Muscle layer of colon (tissue), 2 donors: ENCODE measurements around the gene TMEM82.

Source experiments
- H3K27ac ChIP-seq: one replicate; pipeline ENCODE4 v1.7.0; 2013; ENCODE audit warnings: low read depth, mild to moderate bottlenecking, low read length, moderate library complexity
- H3K27me3 ChIP-seq, 2 donors: one replicate each; pipeline ENCODE4 v1.7.0; 2013; ENCODE audit warnings: low read length in 2 of 2, mild to moderate bottlenecking in 2 of 2; ENCODE audit not compliant: insufficient read depth in 2 of 2, control insufficient read depth in 1 of 2
- H3K36me3 ChIP-seq: one replicate; pipeline ENCODE4 v1.7.0; 2013; ENCODE audit warnings: mild to moderate bottlenecking, low read length; ENCODE audit not compliant: insufficient read depth
- H3K4me1 ChIP-seq: one replicate; pipeline ENCODE4 v1.7.0; 2013; ENCODE audit warnings: mild to moderate bottlenecking, low read length; ENCODE audit not compliant: insufficient read depth
- H3K4me3 ChIP-seq, 2 donors: one replicate each; pipeline ENCODE4 v1.7.0; 2013; ENCODE audit warnings: low read length in 2 of 2, low read depth in 1 of 2, mild to moderate bottlenecking in 1 of 2, moderate library complexity in 1 of 2
- H3K9ac ChIP-seq: one replicate; pipeline ENCODE4 v1.7.0; 2013; ENCODE audit warnings: low read length
- H3K9me3 ChIP-seq: one replicate; pipeline ENCODE4 v1.7.0; 2013; ENCODE audit warnings: mild to moderate bottlenecking, low read length
- donor health status: abdominal sarcoma.
- donor health status: Adenocarcinoma of cecum.

TMEM82 gene

DNA sequence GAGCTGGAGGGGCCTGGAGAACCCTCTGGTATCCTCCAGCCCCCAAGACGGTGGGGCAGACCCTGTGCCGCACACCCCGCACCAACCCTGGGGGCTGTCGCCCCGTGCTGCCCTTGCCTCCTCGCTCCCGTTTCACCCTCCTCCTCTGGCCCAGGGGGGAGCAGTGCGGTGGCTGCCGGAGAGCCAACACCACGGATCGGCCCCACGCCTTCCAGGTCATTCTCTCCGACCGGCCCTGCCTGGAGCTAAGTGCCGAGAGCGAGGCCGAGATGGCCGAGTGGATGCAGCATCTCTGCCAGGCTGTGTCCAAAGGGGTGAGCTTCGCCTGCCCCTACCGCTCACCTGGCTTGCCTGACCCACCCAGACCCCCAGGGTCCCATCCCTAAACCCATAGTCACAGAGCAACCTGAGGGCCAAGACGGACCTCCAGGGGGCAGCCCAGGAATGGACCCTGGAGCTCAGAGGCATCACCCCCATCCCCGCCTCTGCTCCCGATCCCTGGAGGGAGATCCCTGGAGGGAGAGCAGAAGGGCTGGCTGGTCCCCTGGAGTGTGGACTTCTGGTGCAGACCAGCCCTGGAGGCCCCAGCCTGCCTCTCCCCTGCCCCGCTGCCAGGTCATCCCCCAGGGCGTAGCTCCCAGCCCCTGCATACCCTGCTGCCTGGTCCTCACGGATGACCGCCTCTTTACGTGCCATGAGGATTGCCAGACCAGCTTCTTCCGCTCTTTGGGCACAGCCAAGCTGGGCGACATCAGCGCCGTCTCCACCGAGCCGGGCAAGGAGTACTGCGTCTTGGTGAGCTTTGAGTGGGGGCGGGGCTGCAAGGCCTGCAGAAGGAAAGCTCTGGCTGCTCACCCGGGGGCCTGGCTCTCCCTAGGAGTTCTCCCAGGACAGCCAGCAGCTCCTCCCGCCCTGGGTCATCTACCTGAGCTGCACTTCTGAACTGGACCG, 10.3 kb upstream of the TMEM82 start:
- Histone ChIP-seq H3K27me3 (no peaks in the 10 kb centered on the region), H3K9ac (no peak overlapping the region), H3K9me3 (no peaks in the 10 kb centered on the region), H3K27ac (no peak overlapping the region), H3K4me1 (peaks cover 11% of the 10 kb centered on the region), H3K4me3 (no peak overlapping the region), H3K36me3 (peaks cover 73% of the 10 kb centered on the region)

DNA sequence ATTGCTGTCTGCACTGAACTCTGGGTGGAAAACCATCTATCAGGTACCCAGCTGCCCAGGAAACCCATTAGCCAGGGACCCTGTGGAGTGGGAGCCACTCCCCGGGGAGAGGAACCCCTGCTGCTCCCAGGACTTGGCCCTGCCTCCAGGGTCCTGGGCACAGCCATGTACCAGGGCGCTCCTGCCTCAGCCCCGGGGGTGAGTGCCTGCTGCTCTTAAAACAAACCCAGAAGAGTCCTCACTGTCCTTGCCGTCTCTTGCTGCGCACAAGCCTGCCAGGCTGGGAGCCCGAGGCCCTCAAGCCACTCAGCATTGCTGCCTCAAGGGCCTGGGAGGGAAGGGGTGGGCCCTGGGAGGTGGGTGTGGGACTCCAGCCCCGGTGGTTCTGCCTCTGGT, 9.6 kb upstream of the TMEM82 start:
- Histone ChIP-seq H3K9me3 (no peaks in the 10 kb centered on the region), H3K27ac (no peak overlapping the region), H3K27me3 (no peaks in the 10 kb centered on the region), H3K9ac (no peak overlapping the region), H3K4me1 (peaks cover 11% of the 10 kb centered on the region), H3K36me3 (peaks cover 66% of the 10 kb centered on the region), H3K4me3 (no peak overlapping the region)

DNA sequence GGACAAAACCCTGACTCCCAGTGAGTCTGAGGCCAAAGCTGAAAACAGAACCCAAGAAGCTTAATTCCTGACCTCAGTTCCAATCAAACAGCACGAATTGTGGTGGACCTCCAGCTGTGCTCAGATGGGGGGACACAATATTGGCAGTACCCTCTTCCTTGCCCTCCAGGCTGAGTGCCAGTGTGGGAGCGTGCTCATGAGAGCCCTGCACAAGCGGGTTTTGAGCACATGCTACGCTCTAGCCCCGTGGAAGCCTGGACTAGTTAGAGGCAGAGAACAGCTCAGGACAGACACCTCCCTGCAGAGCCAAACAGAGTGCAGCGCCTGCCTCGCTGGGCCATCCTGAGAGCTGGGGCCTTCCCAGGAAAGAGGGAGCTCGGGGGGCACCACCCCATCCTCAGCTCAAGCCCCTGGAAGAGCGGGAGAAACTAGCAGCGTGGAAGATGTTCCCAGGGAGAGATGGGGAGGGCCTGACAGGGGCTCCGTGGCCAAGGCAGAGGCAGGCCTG, 9.0 kb upstream of the TMEM82 start:
- no peaks in the 10 kb centered on the region for H3K27me3 ChIP-seq
- H3K27ac ChIP-seq = no peak overlapping the region
- peaks cover 60% of the 10 kb centered on the region for H3K36me3 ChIP-seq
- no peaks in the 10 kb centered on the region for H3K9me3 ChIP-seq
- H3K4me3 ChIP-seq = no peak overlapping the region
- H3K4me1 ChIP-seq = peaks cover 11% of the 10 kb centered on the region
- no peak overlapping the region for H3K9ac ChIP-seq

DNA sequence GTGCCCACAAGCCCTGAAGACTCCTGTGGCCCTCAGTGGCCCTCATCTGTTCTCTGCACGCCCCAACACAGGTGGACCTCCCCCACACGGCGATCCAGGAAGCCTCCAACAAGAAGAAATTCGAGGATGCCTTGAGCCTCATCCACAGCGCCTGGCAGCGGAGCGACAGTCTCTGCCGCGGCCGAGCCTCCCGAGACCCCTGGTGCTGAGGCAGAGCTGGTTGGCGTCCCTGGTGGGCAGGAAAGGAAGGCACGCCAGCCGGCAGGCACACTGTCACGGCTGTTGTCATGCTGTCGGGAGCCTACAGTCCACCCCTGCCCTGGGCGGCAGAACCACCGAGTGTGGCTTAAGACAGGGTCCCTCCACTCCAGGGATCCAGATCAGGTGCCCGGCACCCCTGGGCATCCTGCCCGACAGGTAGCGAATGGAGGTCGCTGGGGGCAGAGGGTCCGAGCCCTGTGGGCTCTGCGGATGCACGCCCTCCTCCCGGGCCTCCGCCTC, 8.5 kb upstream of the TMEM82 start:
- H3K36me3 ChIP-seq = peaks cover 55% of the 10 kb centered on the region
- no peaks in the 10 kb centered on the region for H3K9me3 ChIP-seq
- no peak overlapping the region for H3K27ac ChIP-seq
- H3K4me1 ChIP-seq = peaks cover 11% of the 10 kb centered on the region
- no peak overlapping the region for H3K9ac ChIP-seq
- H3K4me3 ChIP-seq = no peak overlapping the region
- no peaks in the 10 kb centered on the region for H3K27me3 ChIP-seq

DNA sequence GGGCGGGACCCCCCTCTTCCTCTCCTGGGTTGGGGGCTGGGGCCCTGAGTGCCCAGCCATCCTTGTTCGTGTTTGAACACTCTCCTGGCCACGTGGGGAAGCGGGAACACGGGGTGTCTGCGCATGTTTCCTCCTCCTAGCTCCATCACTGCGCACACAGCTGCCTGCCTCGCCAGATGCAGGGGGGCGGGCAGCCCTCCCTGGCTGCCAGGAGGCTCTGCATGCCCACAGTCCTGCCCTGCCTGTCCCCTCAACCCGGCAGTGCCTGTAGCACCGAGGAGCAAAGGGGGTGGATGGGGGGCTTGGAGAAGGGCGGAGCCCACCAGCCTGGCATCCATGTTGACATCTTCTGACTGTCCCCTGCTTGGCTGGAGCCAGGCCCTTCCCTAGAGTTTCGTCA, 8.0 kb upstream of the TMEM82 start:
- H3K36me3 ChIP-seq = peaks cover 50% of the 10 kb centered on the region
- H3K4me3 ChIP-seq = no peak overlapping the region
- no peak overlapping the region for H3K27ac ChIP-seq
- H3K9me3 ChIP-seq = no peaks in the 10 kb centered on the region
- H3K27me3 ChIP-seq = no peaks in the 10 kb centered on the region
- no peak overlapping the region for H3K9ac ChIP-seq
- peaks cover 11% of the 10 kb centered on the region for H3K4me1 ChIP-seq

DNA sequence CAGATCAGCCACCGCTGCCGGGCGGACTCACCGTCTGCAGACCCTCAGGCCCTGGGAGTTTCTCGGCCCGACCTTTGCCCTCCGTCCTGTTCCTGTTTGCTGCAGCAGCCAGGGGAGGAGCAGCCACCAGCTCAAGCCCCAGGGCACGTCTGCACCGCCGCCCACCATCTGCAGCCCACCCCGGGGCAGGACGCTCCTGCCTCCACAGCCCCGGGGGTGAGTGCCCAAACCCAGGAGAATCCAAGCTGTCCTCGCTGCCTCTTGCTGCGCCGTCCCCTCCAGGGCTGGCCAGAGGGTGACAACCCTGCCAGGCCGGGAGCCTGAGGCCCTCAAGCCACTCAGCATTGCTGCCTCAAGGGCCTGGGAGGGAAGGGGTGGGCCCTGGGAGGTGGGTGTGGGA, 7.4 kb upstream of the TMEM82 start:
- H3K4me3 ChIP-seq = no peak overlapping the region
- H3K9me3 ChIP-seq = no peaks in the 10 kb centered on the region
- H3K36me3 ChIP-seq = peaks cover 45% of the 10 kb centered on the region

DNA sequence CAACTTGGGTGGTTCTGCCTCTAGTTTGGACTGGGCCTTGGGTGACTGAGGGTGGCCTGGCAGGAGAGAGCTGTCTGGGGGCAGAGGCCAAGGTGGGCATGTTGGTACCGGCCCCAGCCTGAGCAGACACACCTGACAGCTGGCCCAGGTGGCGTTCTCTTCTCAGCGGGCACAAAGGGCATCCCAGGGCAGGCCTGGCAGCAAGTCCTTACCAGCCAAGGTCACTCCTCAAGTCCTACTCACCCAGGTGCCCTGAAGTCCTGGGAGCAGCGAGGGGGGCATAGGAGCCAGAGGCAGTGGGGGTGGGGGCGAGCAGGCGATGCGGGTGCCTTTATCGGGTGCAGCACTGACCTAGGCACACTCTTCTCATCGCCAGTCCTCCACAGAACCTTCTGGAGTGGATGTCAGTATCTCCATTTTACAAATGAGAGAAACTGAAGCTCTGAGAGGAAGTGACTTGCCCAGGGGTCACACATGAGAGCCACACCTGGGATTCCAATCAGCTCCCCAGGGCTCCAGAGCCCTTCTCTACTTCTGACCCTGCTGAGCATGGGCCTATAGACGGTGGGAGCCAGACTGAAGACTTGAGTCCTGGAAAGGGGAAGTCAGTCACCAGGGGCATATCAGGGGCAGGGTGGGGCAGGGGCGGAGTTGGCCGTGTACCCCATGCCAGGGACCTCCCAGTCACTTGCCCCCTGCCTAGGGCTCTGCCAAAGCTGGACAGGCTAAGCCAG, 6.8 kb upstream of the TMEM82 start:
- no peaks in the 10 kb centered on the region for H3K27me3 ChIP-seq
- H3K27ac ChIP-seq = peak overlapping the region; percentile 34
- H3K9ac ChIP-seq = no peak overlapping the region
- H3K4me1 ChIP-seq = peaks cover 11% of the 10 kb centered on the region
- peaks cover 44% of the 10 kb centered on the region for H3K36me3 ChIP-seq
- H3K9me3 ChIP-seq = no peaks in the 10 kb centered on the region
- no peak overlapping the region for H3K4me3 ChIP-seq

More for the DNA sequence above, 7.4 kb upstream of the TMEM82 start:
- peak overlapping the region; percentile 34 for H3K27ac ChIP-seq
- H3K9ac ChIP-seq = no peak overlapping the region
- H3K27me3 ChIP-seq = no peaks in the 10 kb centered on the region
- peaks cover 11% of the 10 kb centered on the region for H3K4me1 ChIP-seq

DNA sequence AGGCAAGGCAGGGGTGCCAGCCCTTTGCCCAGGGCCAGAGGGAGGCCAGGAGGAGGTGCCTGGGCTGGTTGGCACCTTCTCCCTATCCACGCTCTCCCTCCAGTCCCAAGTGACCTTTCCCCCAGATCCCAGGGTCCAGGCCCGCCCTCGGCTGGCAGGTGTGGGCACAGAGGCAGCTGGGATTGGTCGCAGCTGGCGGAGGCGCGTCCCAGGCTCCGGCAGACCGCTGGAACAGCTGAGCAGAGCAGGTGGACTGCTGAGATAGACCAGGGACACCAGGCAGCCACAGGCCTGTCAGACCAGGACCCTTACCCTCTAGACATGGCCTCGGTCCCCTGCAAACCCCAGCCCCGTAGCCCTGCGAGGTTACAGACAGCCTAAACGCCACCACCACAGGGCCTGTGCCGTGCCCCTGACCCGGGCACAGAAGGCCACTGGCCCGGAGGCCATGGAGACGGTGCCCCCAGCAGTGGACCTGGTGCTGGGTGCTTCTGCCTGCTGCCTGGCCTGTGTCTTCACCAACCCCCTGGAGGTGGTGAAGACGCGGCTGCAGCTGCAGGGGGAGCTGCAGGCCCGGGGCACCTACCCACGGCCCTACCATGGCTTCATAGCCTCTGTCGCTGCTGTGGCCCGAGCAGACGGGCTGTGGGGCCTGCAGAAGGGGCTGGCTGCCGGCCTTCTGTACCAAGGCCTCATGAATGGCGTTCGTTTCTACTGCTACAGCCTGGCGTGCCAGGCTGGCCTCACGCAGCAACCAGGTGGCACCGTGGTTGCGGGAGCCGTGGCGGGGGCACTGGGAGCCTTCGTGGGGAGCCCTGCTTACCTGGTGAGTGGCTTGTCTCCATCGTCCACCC, 6.0 kb upstream of the TMEM82 start, which contains the start of gene SLC25A34:
Gene SLC25A34, plus strand, starts transcription at position 221 of the 854 bp plus-strand sequence. Its CDS starts 228 bp downstream, at position 449.
- Histone ChIP-seq H3K4me1 (peaks cover 12% of the 10 kb centered on the region), H3K36me3 (peaks cover 36% of the 10 kb centered on the region), H3K4me3 (no peak within 1 kb of the TSS), H3K27me3 (no peaks in the 10 kb centered on the region), H3K27ac (peak within 1 kb of the TSS; percentile 34), H3K9me3 (no peaks in the 10 kb centered on the region), H3K9ac (no peak within 1 kb of the TSS)

DNA sequence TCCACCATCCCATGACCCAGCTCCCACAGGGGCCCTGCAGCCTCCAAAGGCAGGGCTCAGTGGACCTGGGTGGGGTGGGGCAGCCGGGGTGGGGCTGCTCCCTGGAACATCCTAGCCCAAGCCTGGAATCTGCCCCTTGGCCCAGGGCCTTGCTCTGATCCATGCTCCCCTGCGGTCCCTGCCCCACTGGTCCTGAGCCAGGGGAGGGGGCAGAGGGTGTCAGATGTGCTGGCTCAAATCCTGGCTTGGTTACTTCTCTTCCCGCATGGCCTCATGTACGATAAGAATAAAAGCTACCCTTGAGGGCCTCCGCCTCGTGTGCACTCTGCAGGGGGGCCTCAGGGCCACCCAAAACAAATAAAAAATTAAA, 5.4 kb upstream of the TMEM82 start:
- Histone ChIP-seq H3K36me3 (peaks cover 30% of the 10 kb centered on the region), H3K27ac (no peak overlapping the region), H3K4me3 (no peak overlapping the region), H3K4me1 (peaks cover 16% of the 10 kb centered on the region), H3K9me3 (no peaks in the 10 kb centered on the region), H3K27me3 (no peaks in the 10 kb centered on the region), H3K9ac (no peak overlapping the region)

DNA sequence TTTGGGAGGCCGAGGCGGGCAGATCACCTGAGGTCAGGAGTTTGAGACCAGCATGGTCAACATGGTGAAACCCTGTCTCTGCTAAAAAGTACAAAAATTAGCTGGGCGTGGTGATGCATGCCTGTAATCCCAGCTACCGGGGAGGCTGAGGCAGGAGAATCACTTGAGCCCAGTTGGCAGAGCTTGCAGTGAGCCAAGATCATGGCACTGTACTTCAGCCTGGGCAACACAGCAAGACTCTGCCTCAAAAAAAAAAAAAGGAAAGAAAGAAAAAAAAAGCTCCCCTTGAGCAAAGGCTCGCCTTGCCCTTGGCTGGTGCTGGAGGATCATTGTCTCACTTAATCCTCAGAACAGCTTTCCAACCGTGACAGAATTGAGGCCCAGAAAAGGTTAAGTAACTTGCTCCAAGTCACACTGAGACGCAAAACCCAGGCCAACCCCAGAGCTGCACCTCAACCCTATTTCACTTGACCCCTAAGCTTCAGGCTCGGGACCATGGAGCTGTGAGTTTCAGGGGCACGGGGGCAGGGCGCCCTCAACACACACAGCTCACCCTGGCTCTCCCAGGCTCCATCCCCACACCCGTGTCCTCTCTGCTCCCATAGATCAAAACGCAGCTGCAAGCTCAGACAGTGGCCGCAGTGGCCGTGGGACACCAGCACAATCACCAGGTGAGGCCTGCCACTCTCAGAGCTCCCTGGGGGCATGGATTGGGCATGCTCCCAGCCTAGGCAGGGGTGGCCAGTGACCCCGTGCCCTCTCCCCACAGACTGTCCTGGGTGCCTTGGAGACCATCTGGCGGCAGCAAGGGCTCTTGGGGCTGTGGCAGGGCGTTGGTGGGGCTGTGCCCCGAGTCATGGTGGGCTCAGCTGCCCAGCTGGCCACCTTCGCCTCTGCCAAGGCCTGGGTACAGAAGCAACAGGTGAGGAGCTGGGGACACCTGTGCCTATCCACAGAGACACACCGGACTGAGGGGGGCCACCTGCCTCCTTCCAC, 4.7 kb upstream of the TMEM82 start:
- Histone ChIP-seq H3K36me3 (peaks cover 22% of the 10 kb centered on the region), H3K4me3 (no peak overlapping the region), H3K9me3 (no peaks in the 10 kb centered on the region), H3K9ac (no peak overlapping the region), H3K27ac (no peak overlapping the region), H3K4me1 (peaks cover 16% of the 10 kb centered on the region), H3K27me3 (no peaks in the 10 kb centered on the region)
